PC-9 (cell line): Measurements from ENCODE around the gene PGPEP1. TPM values are rescaled to one million over a fixed set of nuclear protein-coding genes. Genes with fewer than 3 reads are reported as not detected.

Experiments
- BruUV-seq: library from RNA; stranded (reverse); fragments of 400-500 nt; replicated peaks from 2 replicates; lab custom pipeline; 2021; lab: Mats Ljungman, UMichigan
- CTCF ChIA-PET: fragments of 300-600 bp; sonication (Branson Sonifier 250); formaldehyde crosslinking; loops from one replicate; lab custom pipeline; 2022; ENCODE audit warnings: antibody characterized with exemption; lab: Charles Lee
- POLR2A ChIA-PET: fragments of 300-600 bp; sonication (Branson Sonifier 250); formaldehyde crosslinking; loops from one replicate; lab custom pipeline; 2022; ENCODE audit warnings: antibody characterized with exemption; ENCODE audit not compliant: unreplicated experiment; lab: Charles Lee
- DNase-seq, 2 experiments: peaks; one replicate each; pipeline versions ENCODE4 v3.0.0 to v3.0.0-alpha.2; 2015 to 2022; ENCODE audit warnings: mixed read lengths in 1 of 2
- H2AFZ ChIP-seq: fragments of 200-600 bp; sonication (generic); 2 replicates; pipeline ENCODE4 v1.8.1; 2017; ENCODE audit warnings: antibody characterized with exemption
- H3F3A ChIP-seq: fragments of 200-600 bp; sonication (generic); 2 replicates; pipeline ENCODE4 v1.8.1; 2017; ENCODE audit warnings: antibody characterized with exemption, mild to moderate bottlenecking, low read depth; ENCODE audit not compliant: insufficient read depth
- H3K27ac ChIP-seq: fragments of 200-600 bp; sonication (generic); 2 replicates; pipeline ENCODE4 v1.6.1; 2016; ENCODE audit warnings: mixed run types
- H3K27me3 ChIP-seq: fragments of 200-600 bp; sonication (generic); 2 replicates; pipeline ENCODE4 v1.6.1; 2016; ENCODE audit warnings: low read depth, mixed run types; ENCODE audit not compliant: insufficient read depth
- H3K36me3 ChIP-seq: fragments of 200-600 bp; sonication (generic); 2 replicates; pipeline ENCODE4 v1.6.1; 2016; ENCODE audit warnings: low read depth, mixed run types
- H3K4me1 ChIP-seq: fragments of 200-600 bp; sonication (generic); replicated peaks from 2 replicates; pipeline ENCODE4 v1.6.1; 2016; ENCODE audit warnings: mixed run types; ENCODE audit not compliant: insufficient read depth
- H3K4me2 ChIP-seq: fragments of 200-600 bp; sonication (generic); 2 replicates; pipeline ENCODE4 v1.6.1; 2017; ENCODE audit warnings: mixed run types
- H3K4me3 ChIP-seq: fragments of 200-600 bp; sonication (generic); 2 replicates; pipeline ENCODE4 v1.6.1; 2016; ENCODE audit warnings: mixed run types
- H3K79me2 ChIP-seq: fragments of 200-600 bp; sonication (generic); 2 replicates; pipeline ENCODE4 v1.6.1; 2017; ENCODE audit warnings: low read depth, mixed run types
- H3K9me2 ChIP-seq: fragments of 200-600 bp; sonication (generic); 2 replicates; pipeline ENCODE4 v1.8.1; 2017; ENCODE audit warnings: mild to moderate bottlenecking; ENCODE audit not compliant: insufficient read depth
- H3K9me3 ChIP-seq: fragments of 200-600 bp; sonication (generic); 2 replicates; pipeline ENCODE4 v1.8.1; 2016; ENCODE audit warnings: low read depth; ENCODE audit not compliant: insufficient read depth
- H4K20me1 ChIP-seq: fragments of 200-600 bp; sonication (generic); 2 replicates; pipeline ENCODE4 v1.8.1; 2017; ENCODE audit not compliant: insufficient read depth
- EZH2 ChIP-seq: fragments of 200-600 bp; sonication (generic); IDR thresholded peaks from 2 replicates; pipeline ENCODE4 v1.8.0; 2017; ENCODE audit warnings: antibody characterized with exemption, low read depth
- intact Hi-C: fragments of 100-400 bp; cut with micrococcal nuclease; formaldehyde crosslinking; loops from one replicate; pipeline ENCODE4 v1.10.0; 2022; ENCODE audit not compliant: unreplicated experiment
- total RNA-seq: library from RNA; stranded (reverse); gene quantifications from 2 replicates; pipeline ENCODE4 v1.2.3, GENCODE V29; 2021
- TF ChIP-seq, protein P1 (sequence below): fragments of 200-600 bp; sonication (generic); conservative IDR thresholded peaks from 2 replicates; pipeline ENCODE4 v1.6.1; 2017; ENCODE audit warnings: mixed run types, antibody characterized with exemption, mild to moderate bottlenecking, moderate library complexity

The PGPEP1 gene
- total RNA-seq, 1 experiment from 2014 or later, result 53.6 TPM

GRCh38 chr19:18336121-18336520 is 4.3 kb upstream of the PGPEP1 start:
- BruUV-seq, result no TSS peak
- no peaks in the 10 kb centered on the region for H4K20me1 ChIP-seq
- peaks cover 39% of the 10 kb centered on the region for H3F3A ChIP-seq
- no peak overlapping the region for H2AFZ ChIP-seq
- TF ChIP-seq, protein P1, sequence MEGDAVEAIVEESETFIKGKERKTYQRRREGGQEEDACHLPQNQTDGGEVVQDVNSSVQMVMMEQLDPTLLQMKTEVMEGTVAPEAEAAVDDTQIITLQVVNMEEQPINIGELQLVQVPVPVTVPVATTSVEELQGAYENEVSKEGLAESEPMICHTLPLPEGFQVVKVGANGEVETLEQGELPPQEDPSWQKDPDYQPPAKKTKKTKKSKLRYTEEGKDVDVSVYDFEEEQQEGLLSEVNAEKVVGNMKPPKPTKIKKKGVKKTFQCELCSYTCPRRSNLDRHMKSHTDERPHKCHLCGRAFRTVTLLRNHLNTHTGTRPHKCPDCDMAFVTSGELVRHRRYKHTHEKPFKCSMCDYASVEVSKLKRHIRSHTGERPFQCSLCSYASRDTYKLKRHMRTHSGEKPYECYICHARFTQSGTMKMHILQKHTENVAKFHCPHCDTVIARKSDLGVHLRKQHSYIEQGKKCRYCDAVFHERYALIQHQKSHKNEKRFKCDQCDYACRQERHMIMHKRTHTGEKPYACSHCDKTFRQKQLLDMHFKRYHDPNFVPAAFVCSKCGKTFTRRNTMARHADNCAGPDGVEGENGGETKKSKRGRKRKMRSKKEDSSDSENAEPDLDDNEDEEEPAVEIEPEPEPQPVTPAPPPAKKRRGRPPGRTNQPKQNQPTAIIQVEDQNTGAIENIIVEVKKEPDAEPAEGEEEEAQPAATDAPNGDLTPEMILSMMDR, result no peak
- TF ChIP-seq EZH2, result no peak
- DNase-seq, result no peak
- H3K4me1 ChIP-seq, result peaks cover 35% of the 10 kb centered on the region
- no peaks in the 10 kb centered on the region for H3K36me3 ChIP-seq
- no peaks in the 10 kb centered on the region for H3K27me3 ChIP-seq
- CTCF ChIA-PET, result no interaction called here
- POLR2A ChIA-PET, result no interaction called here
- no peak overlapping the region for H3K27ac ChIP-seq
- no peak overlapping the region for H3K4me3 ChIP-seq
- no peaks in the 10 kb centered on the region for H3K9me3 ChIP-seq
- no peak overlapping the region for H3K4me2 ChIP-seq
- H3K9me2 ChIP-seq, result no peaks in the 10 kb centered on the region
- no peaks in the 10 kb centered on the region for H3K79me2 ChIP-seq
- intact Hi-C loops, result no loop called here

- DNase-seq, result no peak
- no peak overlapping the region for H3K4me3 ChIP-seq
- no peaks in the 10 kb centered on the region; the same call in 1 of the 2 replicates for H3K79me2 ChIP-seq
- ChIA-PET CTCF (interaction anchor here (0.6 kb wide), 1 partner anchor 124 kb away, joined by 5 read pairs; no protein-coding TSS in a partner anchor), POLR2A (no interaction called here)
- H3K9me3 ChIP-seq, result no peaks in the 10 kb centered on the region
- H3K4me1 ChIP-seq, result peaks cover 32% of the 10 kb centered on the region
- H4K20me1 ChIP-seq, result no peaks in the 10 kb centered on the region
- peaks cover 45% of the 10 kb centered on the region for H3F3A ChIP-seq
- H3K27me3 ChIP-seq, result no peaks in the 10 kb centered on the region
- no peak overlapping the region for H3K4me2 ChIP-seq
- intact Hi-C loops, result no loop called here
- no peak overlapping the region for H2AFZ ChIP-seq
- H3K9me2 ChIP-seq, result no peaks in the 10 kb centered on the region
- TF ChIP-seq, protein P1, result no peak
- no peak for TF ChIP-seq EZH2
- BruUV-seq, result no TSS peak
- H3K27ac ChIP-seq, result no peak overlapping the region
- no peaks in the 10 kb centered on the region for H3K36me3 ChIP-seq
Measured at GRCh38 chr19:18338541-18338940, 1.9 kb upstream of the PGPEP1 start.

- Histone ChIP-seq H3K9me3 (no peaks in the 10 kb centered on the region), H3K4me2 (peak overlapping the region; percentile 78), H3F3A (peaks cover 45% of the 10 kb centered on the region), H3K4me1 (peaks cover 28% of the 10 kb centered on the region), H4K20me1 (no peaks in the 10 kb centered on the region), H3K79me2 (no peaks in the 10 kb centered on the region; the same call in 1 of the 2 replicates), H3K27ac (no peak overlapping the region), H3K27me3 (no peaks in the 10 kb centered on the region), H3K4me3 (peak overlapping the region; percentile 73; the same call in 1 of the 2 replicates), H2AFZ (0 out of 2 replicates have a peak overlapping the region, but pooled peaks have one; percentile 71), H3K9me2 (no peaks in the 10 kb centered on the region), H3K36me3 (no peaks in the 10 kb centered on the region)
- CTCF ChIA-PET, result interaction anchor here (0.5 to 1.3 kb wide), 5 partner anchors 23 to 172 kb away, joined by 3 to 8 read pairs (median 5); no protein-coding TSS in a partner anchor
- TF ChIP-seq, protein P1, result peak; percentile 44; the same call in 1 of the 2 replicates
- no peak for TF ChIP-seq EZH2
- POLR2A ChIA-PET, result interaction anchor here (0.6 to 0.7 kb wide), 2 partner anchors 60 to 147 kb away, joined by 3 to 9 read pairs; partner anchors contain the start of gene MPV17L2
- BruUV-seq, result no TSS peak
- peak; percentile 28 to 45 for DNase-seq
- intact Hi-C loops, result loop anchor here (5.0 kb wide), 1 partner anchor 147 kb away; the partner anchor contains the start of gene MPV17L2
Measured at GRCh38 chr19:18339723-18340122, 675 bp upstream of the PGPEP1 start.
